Measurements from ENCODE around the gene DOCK6.
"Not testable (repeated sequence)": the region's sequence is repeated elsewhere in the genome, so short reads cannot be mapped to it uniquely, and the experiment has no call there.

The DOCK6 gene

DNA sequence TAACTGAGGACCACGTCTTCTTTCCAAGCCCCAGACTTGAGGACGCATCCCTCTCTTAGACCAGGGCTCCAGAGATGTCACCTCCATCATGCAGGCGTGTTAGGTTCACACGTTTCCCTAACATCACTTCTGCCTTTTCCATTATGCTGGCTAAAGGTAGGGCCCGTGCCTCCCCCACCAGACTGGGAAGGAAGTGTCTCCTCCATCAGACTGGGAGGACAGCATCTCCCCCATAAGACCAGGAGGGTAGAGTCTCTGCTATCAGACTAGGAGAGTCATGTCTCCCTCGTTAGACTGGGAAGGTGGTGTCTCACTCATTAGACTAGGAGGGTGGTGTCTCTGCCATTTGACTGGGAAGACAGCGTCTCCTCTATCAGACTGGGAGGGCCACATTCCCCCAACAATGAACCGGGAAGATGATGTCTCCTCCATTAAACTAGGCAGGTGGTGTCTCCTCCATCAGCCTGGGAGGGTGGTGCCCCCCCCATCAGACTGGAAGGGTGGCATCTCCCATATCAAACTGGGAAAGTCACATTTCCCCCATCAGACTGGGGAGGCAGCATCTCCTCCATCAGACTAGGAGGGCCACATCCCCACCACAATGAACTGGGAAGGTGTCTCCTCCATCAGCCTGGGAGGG is 88.7 kb downstream of the DOCK6 start:
- no peak for DNase-seq (ENCODE audit: low read depth)

DNA sequence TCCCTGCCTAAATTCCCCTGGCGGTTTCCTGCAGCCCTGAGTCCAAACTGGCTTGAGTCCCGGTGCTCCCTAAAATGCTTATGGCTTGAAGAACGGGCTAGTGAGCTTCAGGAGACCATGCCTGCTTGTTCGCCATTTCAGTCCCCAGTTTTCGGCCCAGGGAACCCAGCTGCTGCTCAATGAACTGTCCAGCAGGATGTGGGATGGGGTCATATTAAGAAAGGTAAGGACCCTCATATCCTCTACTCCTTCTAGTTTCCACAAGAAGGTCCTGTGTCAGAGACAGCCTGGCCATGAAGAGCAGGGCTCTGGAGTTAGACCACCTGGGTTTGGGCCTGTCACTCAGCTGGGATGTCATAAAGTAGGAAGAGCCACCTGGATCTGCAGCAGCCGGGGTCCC is 89.7 kb downstream of the DOCK6 start:
- no peak for DNase-seq (ENCODE audit: low read depth)

DNA sequence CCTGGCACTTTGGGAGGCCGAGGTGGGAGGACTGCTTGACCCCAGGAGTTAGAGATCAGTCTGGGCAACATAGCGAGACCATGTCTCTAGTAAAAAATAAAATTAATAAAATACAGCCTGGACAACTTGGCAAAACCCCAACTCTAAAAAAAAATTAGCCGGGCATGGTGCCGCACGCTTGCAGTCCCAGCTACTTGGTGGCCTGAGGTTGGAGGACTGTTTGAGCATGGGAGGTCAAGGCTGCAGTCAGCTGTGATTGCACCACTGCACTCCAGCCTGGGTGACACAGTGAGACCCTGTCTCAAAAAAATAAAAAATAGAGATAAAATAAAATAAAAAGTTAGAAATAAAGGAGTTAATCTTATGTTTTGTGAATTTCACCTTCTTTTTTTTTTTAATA is 91.2 kb downstream of the DOCK6 start:
- DNase-seq (ENCODE audit: low read depth), result no peak

DNA sequence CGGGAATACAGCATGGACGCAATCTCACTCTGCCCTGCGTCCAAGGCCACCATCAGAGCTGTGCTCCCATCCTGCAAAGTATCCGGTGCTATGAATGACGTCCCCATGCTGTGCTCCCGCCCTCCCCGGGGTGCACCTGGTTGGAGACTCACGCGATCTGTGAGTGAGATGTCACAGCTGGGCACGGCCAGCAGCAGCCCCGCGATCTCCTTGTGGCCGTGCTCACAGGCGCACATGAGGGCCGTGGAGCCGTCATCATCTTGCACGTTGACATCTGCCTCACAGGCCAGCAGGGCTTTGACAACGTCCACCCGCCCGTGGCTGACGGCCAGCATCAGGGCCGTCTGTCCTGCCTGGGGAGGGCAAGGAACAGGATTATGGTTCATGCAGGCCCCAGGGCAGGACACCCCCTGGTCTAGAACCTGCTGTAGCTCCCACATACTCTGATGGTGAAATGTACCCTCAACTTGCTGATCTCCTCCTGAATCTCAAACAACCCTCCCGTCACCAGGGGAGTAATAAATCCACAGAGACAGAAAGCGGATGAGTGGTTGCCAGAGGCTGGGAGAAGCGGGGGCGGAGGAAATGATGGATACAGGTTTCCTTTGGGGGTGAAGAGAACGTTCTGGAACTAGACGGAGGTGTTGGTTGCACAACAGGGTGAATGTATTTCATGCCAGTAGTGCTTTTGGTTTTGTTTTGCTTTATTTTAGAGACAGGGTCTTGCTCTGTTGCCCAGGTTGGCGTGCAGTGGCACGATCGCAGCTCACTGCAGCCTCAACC is 92.2 kb downstream of the DOCK6 start:
- no peak for DNase-seq (ENCODE audit: low read depth)

DNA sequence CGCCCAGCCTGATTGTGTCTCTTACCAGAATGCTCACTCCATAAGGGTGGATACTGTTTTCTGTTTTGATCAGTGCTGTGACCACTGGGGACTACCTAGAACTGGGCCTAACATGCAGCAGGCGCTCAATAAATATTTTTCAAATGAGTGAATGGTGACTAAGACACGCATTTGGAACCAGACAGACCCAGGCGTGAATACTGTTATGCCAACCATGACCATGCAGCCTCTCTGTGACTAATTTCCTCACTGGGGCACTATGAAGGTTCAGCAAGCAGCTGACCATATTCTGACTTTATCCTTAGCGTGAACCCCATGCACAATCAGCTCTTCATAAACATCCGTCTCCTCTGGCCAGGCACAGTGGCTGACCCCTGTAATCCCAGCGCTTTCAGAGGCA is 93.8 kb downstream of the DOCK6 start:
- no peak for DNase-seq (ENCODE audit: low read depth)

DNA sequence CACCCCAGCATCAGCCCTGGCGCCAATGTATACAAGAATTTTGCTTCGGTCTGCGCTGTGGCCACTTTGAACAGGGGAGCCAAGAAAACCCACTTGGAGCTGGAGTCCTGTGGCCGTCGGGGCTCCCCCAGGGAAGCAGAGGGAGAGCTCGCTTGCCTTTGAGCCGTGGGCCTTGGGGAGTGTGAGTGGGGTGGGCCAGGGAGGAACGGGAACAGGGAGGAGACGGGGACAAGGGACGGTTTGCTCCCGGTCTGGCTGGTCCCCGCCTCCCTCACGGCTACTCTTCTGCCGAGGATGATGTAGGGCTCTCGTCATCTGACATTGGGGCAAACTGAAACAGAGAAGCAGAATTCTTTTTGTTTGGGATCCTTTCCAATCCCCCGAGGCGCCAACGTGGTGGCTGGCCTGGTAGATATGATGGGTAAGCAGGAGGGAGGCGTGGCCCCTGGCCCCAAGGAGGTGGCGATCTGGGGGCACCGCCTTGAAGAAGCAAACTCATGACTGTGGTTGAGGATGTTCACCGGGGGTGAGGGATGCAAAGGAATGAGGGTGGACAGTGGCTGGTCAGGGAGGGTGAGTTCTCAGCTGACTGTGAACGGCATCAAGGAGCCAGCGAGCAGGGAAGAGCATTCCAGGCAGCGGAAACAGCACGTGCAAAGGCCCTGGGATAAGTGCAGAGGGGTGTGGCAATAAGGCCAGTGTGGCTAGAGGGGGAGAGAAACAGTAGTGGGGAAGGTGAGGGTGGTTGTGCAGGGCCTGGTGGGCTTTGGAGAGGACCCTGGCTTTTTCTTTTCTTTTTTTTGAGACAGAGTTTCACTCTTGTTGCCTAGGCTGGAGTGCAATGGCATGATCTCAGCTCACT is 95.8 kb downstream of the DOCK6 start:
- DNase-seq (ENCODE audit: low read depth), result no peak

DNA sequence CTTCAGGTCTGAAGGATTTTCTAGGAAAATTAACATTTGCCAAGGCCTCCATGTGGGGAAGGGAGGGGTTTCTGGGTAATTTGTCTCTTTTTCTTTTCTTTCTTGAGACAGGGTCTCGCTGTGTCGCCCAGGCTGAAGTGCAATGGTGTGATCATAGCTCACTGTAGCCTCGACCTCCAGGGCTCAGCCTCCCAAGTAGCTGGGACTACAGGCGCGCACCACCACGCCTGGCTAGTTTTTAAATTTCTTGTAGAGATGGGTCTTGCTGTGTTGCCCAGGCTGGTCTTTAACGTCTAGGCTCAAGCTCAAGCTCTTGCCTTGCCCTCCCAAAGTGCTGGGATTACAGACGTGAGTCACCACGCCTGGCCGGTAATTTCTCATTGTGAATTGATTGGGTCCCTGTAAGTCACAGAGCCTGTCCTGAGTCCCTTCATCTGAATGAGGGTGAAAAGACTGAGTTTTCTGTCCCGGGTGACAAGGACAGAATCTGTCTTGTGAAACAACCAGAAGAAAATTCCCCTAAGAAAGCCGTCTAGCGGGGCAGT is 96.8 kb downstream of the DOCK6 start:
- DNase-seq (ENCODE audit: low read depth), result no peak

DNA sequence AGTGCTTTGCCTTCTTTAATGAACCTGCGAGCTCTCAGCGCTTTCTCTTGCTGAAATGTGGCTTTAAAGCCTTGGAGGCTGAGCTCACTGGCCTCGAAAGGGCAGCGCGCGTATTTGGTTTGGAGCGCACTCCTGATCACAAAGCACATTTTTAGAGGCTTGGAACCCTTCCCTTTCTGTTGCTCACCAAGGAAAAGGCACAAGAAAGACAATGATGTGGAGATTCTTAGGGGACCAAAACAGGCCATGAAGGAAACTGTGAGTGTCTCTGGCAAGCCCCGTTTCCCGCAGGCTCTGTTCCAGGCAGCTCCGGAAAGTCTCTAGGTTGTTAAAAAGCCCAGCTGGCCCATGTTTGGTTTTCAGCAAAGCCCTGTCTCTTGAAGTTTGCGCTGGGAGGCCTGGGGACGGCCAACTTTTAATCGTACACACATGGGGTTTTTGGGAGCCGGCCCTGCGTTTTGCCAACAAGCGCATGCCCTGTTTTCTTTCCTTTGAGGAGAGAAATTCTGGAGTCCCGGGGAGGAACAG is 97.4 kb downstream of the DOCK6 start:
- DNase-seq (ENCODE audit: low read depth), result no peak

DNA sequence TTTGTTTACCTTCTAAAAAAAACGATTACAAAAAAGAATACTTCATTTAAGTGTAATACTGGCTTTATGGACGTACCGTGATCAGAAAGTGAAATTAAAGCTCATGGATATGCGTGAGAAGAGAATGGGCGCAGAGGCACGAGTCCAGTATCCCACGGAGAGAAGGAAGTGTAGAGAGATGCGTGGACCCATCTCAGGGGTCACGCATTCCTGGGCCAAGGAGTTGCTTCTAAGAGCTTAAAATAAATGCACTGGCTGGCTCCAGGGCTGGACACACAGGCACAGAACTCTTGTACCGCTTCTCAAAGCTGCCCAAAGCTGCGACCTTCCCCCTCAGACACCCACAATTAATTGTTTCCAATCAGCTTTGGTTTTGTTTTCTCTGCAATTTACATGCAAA is 98.0 kb downstream of the DOCK6 start:
- DNase-seq (ENCODE audit: low read depth), result no peak

DNA sequence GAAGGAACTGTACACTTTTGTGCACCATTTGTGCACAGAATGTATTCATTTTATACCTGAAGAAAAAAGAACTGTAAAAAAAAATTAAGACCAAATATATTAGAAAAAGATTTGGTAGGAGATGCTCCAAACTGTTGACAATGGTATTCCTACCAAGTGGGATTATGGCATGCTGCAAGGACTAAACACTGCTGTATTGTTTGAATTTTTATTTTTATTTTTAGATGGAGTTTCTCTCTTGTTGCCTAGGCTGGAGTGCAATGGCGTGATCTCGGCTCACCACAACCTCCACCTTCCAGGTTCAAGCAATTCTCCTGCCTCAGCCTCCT is 101.9 kb downstream of the DOCK6 start:
- not testable (repeated sequence) for DNase-seq (ENCODE audit: low read depth)

DNA sequence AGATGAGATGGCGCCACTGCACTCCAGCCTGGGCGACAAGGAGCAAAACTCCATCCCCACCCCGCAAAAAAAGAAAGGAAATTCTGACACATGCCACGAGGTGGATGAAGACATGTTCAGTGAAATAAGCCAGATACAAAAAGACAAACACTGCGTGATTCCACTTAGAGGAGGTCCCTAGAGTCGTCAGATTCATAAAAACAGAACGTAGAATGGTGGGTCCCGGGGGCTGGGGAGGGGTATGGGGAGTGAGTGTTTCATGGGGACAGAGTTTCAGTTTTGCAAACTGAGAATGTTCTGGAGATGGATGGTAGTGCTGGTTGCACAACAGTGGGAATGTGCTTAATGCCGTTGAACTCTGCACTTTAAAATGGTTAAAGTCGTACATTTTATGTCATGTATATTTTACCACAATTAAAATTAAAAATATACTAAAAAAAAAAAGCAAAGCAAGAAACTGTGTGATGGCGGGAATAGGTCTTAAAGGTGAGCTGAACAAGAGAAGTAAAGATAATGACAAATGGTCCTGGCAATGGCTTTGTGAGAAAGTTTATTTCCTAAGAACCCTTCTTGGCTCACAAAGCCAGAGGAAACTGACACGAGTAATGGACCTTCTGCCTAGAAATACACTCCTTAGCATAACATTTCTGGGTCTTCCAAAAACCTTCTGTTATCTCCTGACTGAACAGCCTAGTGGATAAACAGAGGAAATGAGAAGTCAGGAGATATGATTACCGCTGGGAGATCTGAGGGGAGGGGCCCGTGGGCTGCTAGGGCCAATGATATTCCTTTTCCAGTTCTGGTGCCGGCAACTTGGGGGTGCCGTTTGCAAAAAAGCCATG is 102.5 kb downstream of the DOCK6 start:
- no peak for DNase-seq (ENCODE audit: low read depth)

DNA sequence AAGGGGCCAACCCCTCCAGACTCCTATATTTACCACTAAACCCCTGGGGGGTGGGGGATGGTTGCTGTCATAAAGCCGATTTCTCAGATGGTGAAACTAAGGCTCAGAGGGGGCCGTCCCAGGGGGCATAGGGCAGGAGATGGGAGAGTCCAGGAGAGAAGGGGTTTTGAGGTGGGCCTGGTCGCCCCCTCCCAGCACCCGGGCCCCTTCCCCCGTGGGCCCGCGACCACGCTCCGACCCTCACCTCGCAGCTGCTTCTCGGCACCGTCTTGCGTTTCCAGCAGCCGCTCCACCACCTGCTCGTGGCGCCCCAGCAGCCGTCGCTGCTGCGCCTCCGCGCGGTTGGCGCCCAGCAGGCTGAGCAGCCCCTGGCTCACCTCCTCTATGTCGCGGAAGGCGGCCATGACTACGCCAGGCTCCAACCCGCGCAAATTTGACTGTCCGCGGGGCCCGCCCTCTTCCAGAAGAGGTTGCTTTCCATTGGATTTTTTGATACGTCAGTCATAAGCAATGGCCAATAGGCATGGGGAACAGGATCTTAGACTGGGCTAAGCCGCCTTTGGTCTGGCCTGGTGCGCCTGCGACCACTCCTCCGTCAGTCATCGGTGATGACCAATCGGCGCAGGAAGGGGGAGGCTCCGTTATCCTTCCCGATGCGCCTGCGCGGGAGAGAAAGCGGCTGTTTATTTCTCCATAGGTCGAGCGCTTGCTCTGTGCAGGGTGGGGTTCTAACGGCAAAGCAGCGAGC is 106.8 kb downstream of the DOCK6 start, which contains the start of gene SPC24:
SPC24 (minus strand) TSS at position 410 of the 748 bp plus-strand sequence; CDS start at position 404, 6 bp downstream.
- peak; percentile 83 for DNase-seq (ENCODE audit: low read depth)

DNA sequence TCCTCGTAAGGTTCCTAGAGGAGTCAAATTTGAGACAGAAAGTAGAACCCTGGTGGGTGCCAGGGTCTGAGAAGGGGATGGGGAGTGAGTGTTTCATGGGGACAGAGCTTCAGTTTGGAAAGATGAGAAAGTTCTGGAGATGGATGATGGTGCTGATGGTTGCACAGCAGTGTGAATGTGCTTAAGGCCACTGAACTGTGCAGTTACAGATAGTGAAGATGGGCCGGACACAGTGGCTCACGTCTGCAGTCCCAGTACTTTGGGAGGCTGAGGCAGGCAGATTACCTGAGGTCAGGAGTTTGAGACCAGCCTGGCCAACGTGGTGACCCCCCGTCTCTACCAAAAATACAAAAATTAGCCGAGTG is 107.7 kb downstream of the DOCK6 start:
- DNase-seq (ENCODE audit: low read depth), result no peak

DNA sequence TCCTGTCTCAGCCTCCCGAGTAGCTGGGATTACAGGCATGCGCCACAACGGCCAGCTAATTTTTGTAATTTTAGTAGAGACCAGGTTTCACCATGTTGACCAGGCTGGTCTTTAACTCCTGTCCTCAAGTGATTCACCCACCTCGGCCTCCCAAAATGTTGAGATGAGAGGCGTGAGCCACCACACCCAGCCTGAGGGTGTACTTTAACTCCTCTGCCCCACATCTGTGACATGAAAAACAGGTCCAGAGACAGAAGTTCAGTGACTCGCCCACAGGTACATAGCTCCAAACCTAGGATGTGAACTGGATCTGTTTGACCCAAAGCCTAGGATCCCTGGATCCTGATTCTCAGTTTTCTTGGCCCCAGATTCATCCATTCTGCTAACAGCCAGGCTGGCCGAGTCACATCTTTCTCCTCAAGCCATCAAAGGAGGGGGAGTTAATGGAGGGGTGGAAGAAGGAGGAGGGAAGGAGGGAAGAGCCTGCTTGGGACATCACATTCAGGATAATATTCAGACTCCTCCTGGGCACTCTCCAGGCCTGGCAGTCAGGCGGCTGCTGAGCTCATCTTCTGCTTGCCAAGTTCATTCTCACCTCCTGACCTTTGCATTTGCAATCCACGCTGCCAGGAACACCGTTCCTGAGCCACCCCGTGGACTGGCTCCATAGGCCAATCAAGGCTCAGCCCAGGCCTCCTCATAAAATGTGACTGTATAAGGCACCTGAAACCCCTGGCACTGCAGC is 109.8 kb downstream of the DOCK6 start:
- no peak for DNase-seq (ENCODE audit: low read depth)

DNA sequence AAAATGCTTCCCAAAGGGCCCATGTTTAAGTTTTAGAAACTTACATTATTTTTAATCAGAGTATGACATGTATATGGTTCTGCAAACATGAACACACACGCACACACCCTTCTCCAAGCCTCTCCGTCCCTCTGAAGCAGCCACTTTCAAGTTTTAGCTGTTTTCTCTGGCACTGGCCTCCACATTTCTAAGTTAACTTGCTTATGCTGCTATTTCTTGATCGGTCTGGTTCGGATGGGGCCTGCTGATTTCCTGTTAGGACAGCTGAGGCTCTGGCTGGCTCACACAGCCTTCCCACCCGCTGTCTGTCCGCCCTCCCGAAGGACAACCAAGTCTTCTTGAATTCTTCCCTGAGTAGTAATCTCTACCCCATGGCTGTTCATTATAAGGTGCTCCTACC is 111.1 kb downstream of the DOCK6 start:
- no peak for DNase-seq (ENCODE audit: low read depth)

All from activated T-helper 1 cell treated with Interleukin-2 at 50 U/mL for 16 hours (primary cell).